ENCODE data around the gene GLT6D1. TPM values are rescaled to one million over a fixed set of nuclear protein-coding genes. Genes with fewer than 3 reads are reported as not detected.

GLT6D1 gene
- total and polyA plus RNA-seq, 9 donors, result not detected

- WGBS, 3 donors, result 69 to 76% (median 69%) methylated on average over 2 of the region's 2 CpGs
- no peak for DNase-seq
- no peak overlapping the region for H3K27ac ChIP-seq
- no peaks in the 10 kb centered on the region for H3K36me3 ChIP-seq
- no peak overlapping the region for H3K4me3 ChIP-seq
- intact Hi-C loops (cut with DNase I), result no loop called here
- no peak for TF ChIP-seq CTCF (IDR thresholded peaks at IDR 0.05)
- no peak for TF ChIP-seq EP300 (IDR thresholded peaks at IDR 0.05)
- TF ChIP-seq POLR2A (IDR thresholded peaks at IDR 0.05), result no peak
- no peaks in the 10 kb centered on the region for H3K9me3 ChIP-seq
- H3K27me3 ChIP-seq, result no peaks in the 10 kb centered on the region
- H3K4me1 ChIP-seq (ENCODE audit: insufficient read depth), result no peaks in the 10 kb centered on the region
Observed at GRCh38 chr9:135596211-135596610, 43.1 kb downstream of the GLT6D1 start.

- no peaks in the 10 kb centered on the region for H3K9me3 ChIP-seq
- 74 to 85% (median 83%) methylated on average over 6 to 13 of the region's 13 CpGs for WGBS, 3 donors
- H3K27me3 ChIP-seq, result no peaks in the 10 kb centered on the region
- no peaks in the 10 kb centered on the region for H3K4me1 ChIP-seq (ENCODE audit: insufficient read depth)
- DNase-seq, result no peak
- intact Hi-C loops (cut with DNase I), result no loop called here
- TF ChIP-seq POLR2A (IDR thresholded peaks at IDR 0.05) (no peak), CTCF (IDR thresholded peaks at IDR 0.05) (no peak), EP300 (IDR thresholded peaks at IDR 0.05) (no peak)
- H3K36me3 ChIP-seq, result no peaks in the 10 kb centered on the region
- H3K4me3 ChIP-seq, result no peak overlapping the region
- no peak overlapping the region for H3K27ac ChIP-seq
Observed at GRCh38 chr9:135592625-135593024, 46.7 kb downstream of the GLT6D1 start.

- Histone ChIP-seq H3K4me3 (no peak overlapping the region), H3K36me3 (no peaks in the 10 kb centered on the region), H3K4me1 (ENCODE audit: insufficient read depth) (no peaks in the 10 kb centered on the region), H3K27ac (no peak overlapping the region), H3K27me3 (no peaks in the 10 kb centered on the region), H3K9me3 (no peaks in the 10 kb centered on the region)
- no peak for TF ChIP-seq POLR2A (IDR thresholded peaks at IDR 0.05)
- no peak for TF ChIP-seq EP300 (IDR thresholded peaks at IDR 0.05)
- TF ChIP-seq CTCF (IDR thresholded peaks at IDR 0.05), result no peak
- intact Hi-C loops (cut with DNase I), result no loop called here
- no peak for DNase-seq
- WGBS, 3 donors, result 61 to 64% (median 63%) methylated on average over 5 of the region's 5 CpGs
Observed at GRCh38 chr9:135592331-135592590, 47.1 kb downstream of the GLT6D1 start.

GRCh38 chr9:135591506-135592330, 47.6 kb downstream of the GLT6D1 start:
- Histone ChIP-seq H3K4me1 (ENCODE audit: insufficient read depth) (no peaks in the 10 kb centered on the region), H3K9me3 (no peaks in the 10 kb centered on the region), H3K4me3 (no peak overlapping the region), H3K27me3 (no peaks in the 10 kb centered on the region), H3K27ac (no peak overlapping the region), H3K36me3 (no peaks in the 10 kb centered on the region)
- WGBS, 3 donors, result 65 to 76% (median 73%) methylated on average over 21 to 22 of the region's 22 CpGs
- no peak for TF ChIP-seq CTCF (IDR thresholded peaks at IDR 0.05)
- TF ChIP-seq POLR2A (IDR thresholded peaks at IDR 0.05), result no peak
- no peak for TF ChIP-seq EP300 (IDR thresholded peaks at IDR 0.05)
- DNase-seq, result no peak
- intact Hi-C loops (cut with DNase I), result no loop called here
